Activated CD4-positive, alpha-beta memory T cell treated with anti-CD3 and anti-CD28 coated beads, Interleukin-2, amount 10 ng/mL, durations not matched to agents 7 days and 5 days (primary cell): ENCODE data around the gene TTC23L. TPM values are rescaled to one million over a fixed set of nuclear protein-coding genes. Genes with fewer than 3 reads are reported as not detected.
"Not testable (repeated sequence)": the region's sequence is repeated elsewhere in the genome, so short reads cannot be mapped to it uniquely, and the experiment has no call there.

Experiments used
- CTCF ChIA-PET: fragments of 350-600 bp; sonication (Branson Sonifier 250); formaldehyde crosslinking; loops from one replicate; lab custom pipeline; 2021; ENCODE audit warnings: antibody characterized with exemption, inconsistent platforms; lab: Charles Lee
- POLR2A ChIA-PET: fragments of 350-600 bp; sonication (Branson Sonifier 250); formaldehyde crosslinking; loops from one replicate; lab custom pipeline; 2021; ENCODE audit warnings: antibody characterized with exemption; lab: Charles Lee
- DNase-seq: peaks from one replicate; pipeline ENCODE4 v3.0.0-alpha.2; 2020
- H3K27ac Mint-ChIP-seq: one replicate; pipeline ENCODE4 v1.8.0; 2021; ENCODE audit warnings: mild to moderate bottlenecking, mixed read lengths
- H3K27me3 Mint-ChIP-seq: one replicate; pipeline ENCODE4 v1.8.0; 2021; ENCODE audit warnings: mixed read lengths
- H3K36me3 Mint-ChIP-seq: one replicate; pipeline ENCODE4 v1.8.0; 2021; ENCODE audit warnings: low read depth, mixed read lengths
- H3K4me1 Mint-ChIP-seq: one replicate; pipeline ENCODE4 v1.8.0; 2021; ENCODE audit warnings: mixed read lengths
- H3K4me3 Mint-ChIP-seq: one replicate; pipeline ENCODE4 v1.8.0; 2021; ENCODE audit warnings: mild to moderate bottlenecking, mixed read lengths
- H3K9me3 Mint-ChIP-seq: one replicate; pipeline ENCODE4 v1.8.0; 2021; ENCODE audit warnings: mixed read lengths
- total RNA-seq, 2 experiments: library from RNA; stranded (reverse); gene quantifications; one replicate each; pipeline ENCODE4 v1.2.3, GENCODE V29; 2021

Gene TTC23L
- total RNA-seq, 2 experiments from 2014 or later = not detected

DNA sequence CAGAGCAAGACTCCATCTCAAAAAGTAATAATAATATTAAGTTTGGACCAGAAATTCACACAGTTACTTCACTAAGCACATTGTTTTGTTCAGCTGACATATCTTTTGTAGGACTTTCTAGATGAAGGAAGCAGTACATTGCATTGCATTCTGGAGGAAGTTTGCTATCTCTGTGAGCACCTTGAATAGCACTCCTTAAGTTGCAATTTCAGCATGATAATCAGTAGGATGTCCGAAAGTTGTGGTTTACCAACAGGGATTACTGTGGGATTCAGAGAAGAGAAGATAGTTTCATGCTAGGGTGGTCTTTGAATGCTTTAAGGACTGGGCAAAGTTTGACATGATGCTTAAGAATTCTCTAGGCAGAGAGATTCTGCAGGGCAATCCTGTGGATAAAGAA lies 18.4 kb upstream of the TTC23L start:
- Mint-ChIP-seq H3K27me3 (no peaks in the 10 kb centered on the region), H3K9me3 (no peaks in the 10 kb centered on the region), H3K36me3 (no peaks in the 10 kb centered on the region), H3K27ac (no peak overlapping the region), H3K4me3 (no peak overlapping the region), H3K4me1 (no peaks in the 10 kb centered on the region)
- POLR2A ChIA-PET = no interaction called here
- CTCF ChIA-PET = no interaction called here
- no peak for DNase-seq

DNA sequence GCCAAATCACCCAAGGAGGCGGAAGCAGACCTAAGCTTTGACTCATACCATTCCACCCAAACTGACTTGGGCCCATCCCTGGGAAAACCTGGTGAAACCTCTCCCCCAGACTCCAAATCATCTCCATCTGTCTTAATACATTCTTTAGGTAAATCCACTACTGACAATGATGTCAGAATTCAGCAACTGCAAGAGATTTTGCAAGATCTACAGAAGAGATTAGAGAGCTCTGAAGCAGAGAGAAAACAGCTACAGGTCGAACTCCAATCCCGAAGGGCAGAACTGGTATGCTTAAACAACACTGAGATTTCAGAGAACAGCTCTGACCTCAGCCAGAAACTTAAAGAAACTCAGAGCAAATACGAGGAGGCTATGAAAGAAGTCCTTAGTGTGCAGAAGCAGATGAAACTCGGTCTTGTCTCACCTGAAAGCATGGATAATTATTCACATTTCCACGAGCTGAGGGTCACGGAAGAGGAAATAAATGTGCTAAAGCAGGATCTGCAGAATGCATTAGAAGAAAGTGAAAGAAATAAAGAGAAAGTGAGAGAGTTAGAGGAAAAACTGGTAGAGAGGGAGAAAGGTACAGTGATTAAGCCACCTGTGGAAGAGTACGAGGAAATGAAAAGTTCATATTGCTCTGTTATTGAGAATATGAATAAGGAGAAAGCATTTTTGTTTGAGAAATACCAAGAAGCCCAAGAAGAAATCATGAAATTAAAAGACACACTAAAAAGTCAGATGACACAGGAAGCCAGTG lies 15.8 kb upstream of the TTC23L start:
- no peak overlapping the region for H3K27ac Mint-ChIP-seq
- no peak for DNase-seq
- ChIA-PET POLR2A (no interaction called here), CTCF (no interaction called here)
- H3K9me3 Mint-ChIP-seq = no peaks in the 10 kb centered on the region
- H3K4me1 Mint-ChIP-seq = no peaks in the 10 kb centered on the region
- H3K36me3 Mint-ChIP-seq = no peaks in the 10 kb centered on the region
- no peak overlapping the region for H3K4me3 Mint-ChIP-seq
- H3K27me3 Mint-ChIP-seq = no peaks in the 10 kb centered on the region

DNA sequence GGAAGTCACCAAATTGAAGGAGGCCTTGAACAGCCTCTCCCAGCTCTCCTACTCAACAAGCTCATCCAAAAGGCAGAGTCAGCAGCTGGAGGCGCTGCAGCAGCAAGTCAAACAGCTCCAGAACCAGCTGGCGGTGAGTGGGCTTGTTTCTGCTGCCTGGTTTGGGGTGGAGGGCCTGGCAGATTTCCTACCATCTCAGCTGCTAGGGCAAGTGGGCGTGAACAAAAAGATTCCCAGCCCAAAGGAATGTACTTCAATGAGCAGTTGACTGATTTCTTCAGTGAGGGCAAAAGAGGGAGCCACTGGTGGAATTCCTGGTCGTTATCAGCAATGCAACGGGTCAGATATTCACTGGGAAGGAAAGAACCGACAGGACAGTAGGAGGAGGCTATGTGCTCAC lies 12.6 kb upstream of the TTC23L start:
- H3K9me3 Mint-ChIP-seq = no peaks in the 10 kb centered on the region
- ChIA-PET CTCF (no interaction called here), POLR2A (no interaction called here)
- H3K4me1 Mint-ChIP-seq = no peaks in the 10 kb centered on the region
- H3K27ac Mint-ChIP-seq = no peak overlapping the region
- H3K4me3 Mint-ChIP-seq = no peak overlapping the region
- no peak for DNase-seq
- no peaks in the 10 kb centered on the region for H3K27me3 Mint-ChIP-seq
- no peaks in the 10 kb centered on the region for H3K36me3 Mint-ChIP-seq

DNA sequence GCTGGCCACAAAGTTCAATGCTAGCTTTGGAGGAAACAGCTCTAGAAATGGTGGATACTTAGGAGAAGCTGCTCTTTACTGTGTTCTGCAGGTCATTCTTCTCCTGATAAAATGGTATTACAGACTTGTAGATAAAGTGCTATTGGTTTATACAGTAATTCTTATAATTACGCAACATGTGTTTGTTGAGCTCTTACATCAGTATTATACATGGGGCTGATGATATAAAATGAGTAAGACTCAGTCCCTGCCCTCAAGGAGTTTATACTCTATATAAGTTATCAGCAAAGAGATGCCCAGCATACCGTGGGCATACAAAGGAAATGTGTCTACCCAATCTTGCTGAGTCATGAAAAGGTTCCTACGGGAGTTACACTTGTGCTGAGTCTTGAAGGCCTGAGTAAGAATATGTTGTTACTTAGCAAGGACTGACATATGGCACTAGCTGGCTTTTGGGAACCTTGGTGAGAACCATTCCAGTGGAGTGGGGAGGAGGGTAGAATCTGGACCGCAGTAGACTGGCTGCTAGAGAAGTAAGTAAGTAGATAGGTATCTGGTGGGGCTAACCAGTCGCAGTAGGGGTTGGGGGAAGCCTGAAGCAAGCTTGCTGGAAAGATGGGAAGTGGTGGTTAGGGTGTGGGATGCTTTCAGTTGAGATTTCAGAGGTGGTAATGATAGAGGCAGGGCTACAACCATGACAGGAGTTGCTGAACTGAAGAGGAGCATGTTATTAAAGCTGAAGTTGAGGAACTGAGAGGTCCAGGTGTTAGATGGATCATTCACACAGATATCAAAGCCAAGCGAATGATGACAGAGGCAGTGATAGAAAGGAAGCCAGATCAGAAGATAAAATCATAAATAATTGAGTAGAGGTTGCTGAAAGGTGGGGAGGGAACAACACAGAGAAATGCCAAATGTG lies 11.1 kb upstream of the TTC23L start:
- Mint-ChIP-seq H3K36me3 (no peaks in the 10 kb centered on the region), H3K4me3 (no peak overlapping the region), H3K4me1 (no peaks in the 10 kb centered on the region), H3K9me3 (no peaks in the 10 kb centered on the region), H3K27ac (no peak overlapping the region), H3K27me3 (no peaks in the 10 kb centered on the region)
- CTCF ChIA-PET = no interaction called here
- DNase-seq = no peak
- POLR2A ChIA-PET = no interaction called here

DNA sequence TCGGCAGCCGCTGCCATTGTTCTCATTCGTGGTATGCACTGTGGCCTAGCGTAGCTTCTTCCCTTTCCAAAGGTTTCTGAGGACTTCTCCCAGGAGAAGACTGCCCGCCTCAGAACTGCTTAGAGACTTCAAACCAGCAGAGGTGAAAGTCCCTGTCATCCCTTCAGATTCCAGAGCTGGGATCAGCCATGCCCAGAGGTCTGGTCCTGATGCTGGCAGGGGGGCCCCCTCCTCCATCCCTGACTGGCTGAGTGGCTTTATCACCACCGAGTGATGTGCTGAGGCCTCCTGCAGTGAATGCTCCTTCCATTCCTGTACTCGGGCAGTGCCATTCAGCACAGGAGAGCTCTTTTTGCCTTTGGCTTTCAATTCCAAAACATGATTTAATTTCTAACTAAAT lies 8.1 kb upstream of the TTC23L start:
- DNase-seq, H3K36me3 Mint-ChIP-seq, H3K4me3 Mint-ChIP-seq, H3K9me3 Mint-ChIP-seq, H3K4me1 Mint-ChIP-seq, POLR2A ChIA-PET, H3K27ac Mint-ChIP-seq, CTCF ChIA-PET, H3K27me3 Mint-ChIP-seq: not testable (repeated sequence)

DNA sequence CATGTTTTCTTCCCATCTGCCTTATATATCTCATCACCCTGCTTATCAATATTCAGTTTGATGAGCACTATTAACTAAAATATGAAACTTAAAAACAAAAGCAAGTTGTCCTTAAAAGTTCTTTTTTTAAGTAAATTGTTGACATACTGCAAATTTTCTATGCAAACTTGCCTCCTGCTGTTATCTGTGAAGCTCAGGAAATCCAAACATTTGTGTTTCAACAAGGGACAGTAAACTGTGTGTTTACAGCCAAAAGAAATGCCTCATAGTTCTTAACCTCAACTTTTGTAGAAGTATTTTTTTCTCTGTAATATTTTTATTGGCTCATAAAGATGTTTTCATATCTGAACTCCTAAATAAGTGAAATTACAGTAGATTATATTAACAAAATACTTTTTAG lies 7.7 kb upstream of the TTC23L start:
- Mint-ChIP-seq H3K27ac (no peak overlapping the region), H3K4me3 (no peak overlapping the region), H3K36me3 (no peaks in the 10 kb centered on the region), H3K9me3 (no peaks in the 10 kb centered on the region), H3K4me1 (no peaks in the 10 kb centered on the region), H3K27me3 (no peaks in the 10 kb centered on the region)
- POLR2A ChIA-PET = no interaction called here
- CTCF ChIA-PET = no interaction called here
- DNase-seq = no peak

DNA sequence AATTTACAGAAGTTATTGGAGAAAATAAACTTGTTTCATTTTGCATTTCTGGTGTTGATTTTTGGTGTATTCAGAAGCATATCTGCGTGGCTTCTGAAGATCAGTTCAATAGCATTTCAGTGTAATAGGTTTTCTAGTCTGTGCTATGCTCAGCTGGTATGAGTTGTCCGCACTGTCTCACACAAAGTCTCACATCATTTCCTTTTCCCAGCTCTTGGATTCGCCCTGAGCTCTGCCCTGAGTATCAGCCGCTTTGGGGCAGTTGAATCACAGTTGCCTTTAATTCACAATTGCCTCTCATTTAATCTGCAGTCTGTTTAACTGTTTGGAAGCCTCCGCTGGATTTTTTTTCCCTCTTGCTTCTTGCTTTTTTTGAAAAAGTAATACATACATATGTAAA lies 6.4 kb upstream of the TTC23L start:
- CTCF ChIA-PET = interaction anchor here (0.6 kb wide), 1 partner anchor 367 kb away, joined by 4 read pairs; no protein-coding TSS in a partner anchor
- Mint-ChIP-seq H3K4me3 (no peak overlapping the region), H3K4me1 (no peaks in the 10 kb centered on the region), H3K9me3 (no peaks in the 10 kb centered on the region), H3K27me3 (no peaks in the 10 kb centered on the region), H3K27ac (no peak overlapping the region), H3K36me3 (no peaks in the 10 kb centered on the region)
- POLR2A ChIA-PET = no interaction called here
- no peak for DNase-seq

DNA sequence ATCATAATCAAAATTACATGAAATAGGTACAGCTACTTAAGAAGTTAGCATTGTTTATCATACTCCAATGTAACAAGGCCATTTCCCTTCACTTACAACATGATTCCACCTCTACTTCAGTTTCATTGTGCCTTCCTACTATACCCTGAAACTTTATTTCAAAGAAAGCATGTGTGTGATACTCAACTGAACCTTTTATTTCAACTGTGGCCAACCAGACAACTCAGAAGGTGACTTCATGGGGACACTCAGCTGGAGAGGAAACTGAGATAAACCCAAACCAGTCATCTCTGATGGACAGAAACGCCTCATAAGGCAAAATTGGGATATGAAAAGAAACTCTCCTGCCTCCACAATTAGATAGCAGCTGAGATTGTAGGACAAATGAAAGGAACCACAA lies 5.9 kb upstream of the TTC23L start:
- H3K27me3 Mint-ChIP-seq = no peaks in the 10 kb centered on the region
- H3K4me3 Mint-ChIP-seq = no peak overlapping the region
- ChIA-PET POLR2A (no interaction called here), CTCF (interaction anchor here (0.6 to 0.7 kb wide), 2 partner anchors 82 to 368 kb away, joined by 3 to 4 read pairs; partner anchors contain the start of genes BRIX1 and RAD1)
- no peak overlapping the region for H3K27ac Mint-ChIP-seq
- no peaks in the 10 kb centered on the region for H3K36me3 Mint-ChIP-seq
- H3K9me3 Mint-ChIP-seq = no peaks in the 10 kb centered on the region
- H3K4me1 Mint-ChIP-seq = peaks cover under 1% of the 10 kb centered on the region
- DNase-seq = no peak

DNA sequence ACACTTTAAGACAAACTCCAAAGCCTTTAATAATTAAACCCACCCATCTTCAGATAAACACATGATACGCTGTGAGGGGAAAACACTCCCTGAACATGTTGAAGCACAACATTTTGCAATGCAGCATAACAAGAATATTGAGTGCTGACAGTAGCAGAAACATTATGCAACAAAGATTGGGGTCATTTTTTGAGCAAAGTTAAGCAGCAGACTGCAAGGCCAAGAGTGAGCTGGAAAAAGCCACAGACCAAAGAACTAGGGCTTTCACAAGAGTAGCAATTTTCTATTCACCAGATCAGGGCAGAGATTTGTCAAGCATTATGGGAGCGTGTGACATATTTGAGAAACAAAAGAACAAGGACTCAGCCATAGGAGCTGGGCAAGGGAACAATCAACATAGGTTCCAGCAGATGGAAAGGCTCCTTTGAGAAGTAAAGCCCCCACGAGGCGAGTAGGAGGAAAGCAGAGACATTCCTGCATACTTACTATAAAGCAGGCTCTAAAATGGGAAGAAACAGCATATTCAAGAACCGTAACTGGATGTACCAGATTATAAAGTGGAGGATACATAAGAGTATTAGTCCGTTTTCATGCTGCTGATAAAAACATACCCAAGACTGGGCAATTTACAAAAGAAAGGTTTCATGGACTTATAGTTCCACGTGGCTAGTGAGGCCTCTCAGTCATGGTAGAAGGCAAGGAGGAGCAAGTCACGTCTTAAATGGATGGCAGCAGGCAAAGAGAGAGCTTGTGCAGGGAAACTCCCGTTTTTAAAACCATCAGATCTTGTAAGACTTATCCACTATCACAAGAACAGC lies 4.8 kb upstream of the TTC23L start:
- ChIA-PET CTCF (no interaction called here), POLR2A (no interaction called here)

DNA sequence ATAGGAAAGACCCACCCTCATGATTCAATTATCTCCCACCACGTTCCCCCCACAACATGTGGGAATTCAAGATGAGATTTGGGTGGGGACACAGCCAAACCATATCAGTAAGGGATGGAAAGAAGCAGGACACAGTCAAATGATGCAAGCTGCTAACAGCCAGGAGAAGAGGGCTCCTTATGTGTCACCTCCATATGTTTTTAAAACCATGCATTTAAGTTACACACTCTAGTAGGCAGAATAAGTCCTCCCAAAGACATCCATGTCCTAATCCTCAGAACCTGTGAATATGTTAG lies 4.2 kb upstream of the TTC23L start:
- peaks cover 16% of the 10 kb centered on the region for H3K4me1 Mint-ChIP-seq
- no peaks in the 10 kb centered on the region for H3K9me3 Mint-ChIP-seq
- no peak overlapping the region for H3K27ac Mint-ChIP-seq
- no peak overlapping the region for H3K4me3 Mint-ChIP-seq
- POLR2A ChIA-PET = no interaction called here
- no peak for DNase-seq
- CTCF ChIA-PET = no interaction called here
- no peaks in the 10 kb centered on the region for H3K36me3 Mint-ChIP-seq
- no peaks in the 10 kb centered on the region for H3K27me3 Mint-ChIP-seq

More for the DNA sequence above, 4.8 kb upstream of the TTC23L start:
- Mint-ChIP-seq H3K4me3 (no peak overlapping the region), H3K27ac (no peak overlapping the region), H3K36me3 (no peaks in the 10 kb centered on the region), H3K4me1 (peaks cover 11% of the 10 kb centered on the region), H3K9me3 (no peaks in the 10 kb centered on the region), H3K27me3 (no peaks in the 10 kb centered on the region)
- no peak for DNase-seq

DNA sequence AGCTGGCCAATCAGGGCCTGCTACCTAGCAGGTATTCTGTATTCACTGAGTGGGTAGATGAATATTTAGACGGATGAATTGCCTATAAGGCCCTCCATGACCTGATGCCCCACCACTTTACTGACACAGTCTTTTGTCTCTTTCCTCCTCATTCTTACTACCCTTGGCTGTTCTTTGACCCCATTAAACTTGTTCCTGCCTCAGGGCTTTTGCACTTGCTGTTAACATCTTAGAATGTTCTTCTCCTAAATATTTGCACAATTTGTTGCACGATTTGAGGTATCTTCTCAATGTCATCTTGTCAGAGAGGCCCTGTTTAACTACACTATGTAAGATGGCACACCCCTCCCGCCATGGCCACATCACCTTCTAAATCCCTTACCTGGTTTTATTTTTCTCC lies 3.3 kb upstream of the TTC23L start:
- Mint-ChIP-seq H3K4me1 (peaks cover 17% of the 10 kb centered on the region), H3K27ac (no peak overlapping the region), H3K36me3 (no peaks in the 10 kb centered on the region), H3K27me3 (peaks cover 5% of the 10 kb centered on the region), H3K4me3 (no peak overlapping the region), H3K9me3 (no peaks in the 10 kb centered on the region)
- no peak for DNase-seq
- ChIA-PET CTCF (no interaction called here), POLR2A (no interaction called here)

DNA sequence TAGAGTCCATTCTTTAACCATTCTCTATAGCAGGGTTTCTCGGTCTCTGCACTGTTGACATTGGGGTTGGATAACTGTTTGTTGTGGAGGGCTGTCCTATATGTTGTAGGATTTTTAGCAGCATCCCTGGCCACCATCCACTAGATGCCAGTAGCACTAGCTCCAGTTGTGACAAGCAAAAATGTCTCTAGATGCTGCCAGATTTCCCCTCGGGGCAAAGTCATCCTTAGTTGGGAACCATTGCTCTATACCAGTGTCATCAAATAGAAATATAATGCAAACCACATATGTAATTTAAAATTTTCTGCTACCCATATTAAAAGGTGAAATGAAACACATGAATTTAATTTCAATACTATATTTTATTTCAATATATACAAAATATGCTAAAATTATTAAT lies 2.9 kb downstream of the TTC23L start:
- H3K4me1 Mint-ChIP-seq = peaks cover 17% of the 10 kb centered on the region
- H3K36me3 Mint-ChIP-seq = no peaks in the 10 kb centered on the region
- H3K27me3 Mint-ChIP-seq = peaks cover 10% of the 10 kb centered on the region
- no peak for DNase-seq
- ChIA-PET CTCF (no interaction called here), POLR2A (no interaction called here)
- no peak overlapping the region for H3K27ac Mint-ChIP-seq
- no peak overlapping the region for H3K4me3 Mint-ChIP-seq
- H3K9me3 Mint-ChIP-seq = no peaks in the 10 kb centered on the region

DNA sequence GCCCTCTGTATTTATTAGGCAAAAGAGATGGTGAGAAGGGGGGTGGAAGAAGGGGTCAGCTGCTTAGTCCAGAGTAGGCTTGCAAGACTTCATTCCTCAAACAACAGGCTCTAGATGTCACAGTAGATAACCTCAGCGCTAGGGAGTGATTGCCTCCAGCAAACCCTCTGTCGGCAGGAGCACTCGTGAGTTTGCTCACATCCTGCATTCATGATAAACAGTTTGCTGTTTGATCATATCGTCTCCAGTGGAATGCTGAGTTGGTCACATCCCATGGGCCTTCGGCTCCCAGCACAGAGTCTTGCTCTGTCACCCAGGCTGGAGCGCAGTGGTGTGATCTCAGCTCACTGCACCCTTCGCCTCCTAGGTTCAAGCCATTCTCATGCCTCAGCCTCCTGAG lies 3.6 kb downstream of the TTC23L start:
- peaks cover 17% of the 10 kb centered on the region for H3K4me1 Mint-ChIP-seq
- peaks cover 10% of the 10 kb centered on the region for H3K27me3 Mint-ChIP-seq
- no peak overlapping the region for H3K27ac Mint-ChIP-seq
- no peaks in the 10 kb centered on the region for H3K9me3 Mint-ChIP-seq
- no peak for DNase-seq
- POLR2A ChIA-PET = no interaction called here
- no peak overlapping the region for H3K4me3 Mint-ChIP-seq
- CTCF ChIA-PET = no interaction called here
- H3K36me3 Mint-ChIP-seq = no peaks in the 10 kb centered on the region
